HEK293T (cell line): ENCODE measurements around the gene MINDY1.

ENCODE experiments used
- ARNT ChIP-seq: fragments of 450-650 bp; IDR thresholded peaks from 2 replicates; pipeline ENCODE4 v1.6.1; 2017; ENCODE audit warnings: mild to moderate bottlenecking
- BHLHE40 ChIP-seq: fragments of 450-650 bp; IDR thresholded peaks from 2 replicates; pipeline ENCODE4 v1.6.1; 2016; ENCODE audit warnings: mild to moderate bottlenecking, moderate library complexity, borderline replicate concordance
- CTBP1 ChIP-seq: fragments of 450-650 bp; IDR thresholded peaks from 2 replicates; pipeline ENCODE4 v1.6.1; 2016; ENCODE audit warnings: borderline replicate concordance
- FOXM1 ChIP-seq: fragments of 450-650 bp; IDR thresholded peaks from 2 replicates; pipeline ENCODE4 v1.6.1; 2017; ENCODE audit warnings: mild to moderate bottlenecking, borderline replicate concordance
- HDGF ChIP-seq: fragments of 450-650 bp; IDR thresholded peaks from 2 replicates; pipeline ENCODE4 v1.6.1; 2017; ENCODE audit warnings: antibody characterized with exemption, borderline replicate concordance
- L3MBTL2 ChIP-seq: fragments of 450-650 bp; conservative IDR thresholded peaks from 2 replicates; pipeline ENCODE4 v1.6.1; 2016; ENCODE audit warnings: mild to moderate bottlenecking
- NFRKB ChIP-seq: fragments of 450-650 bp; IDR thresholded peaks from 2 replicates; pipeline ENCODE4 v1.6.1; 2016; ENCODE audit warnings: mild to moderate bottlenecking, moderate library complexity
- SP1 ChIP-seq: fragments of 450-650 bp; IDR thresholded peaks from 2 replicates; pipeline ENCODE4 v1.6.1; 2017
- SUZ12 ChIP-seq: fragments of 450-650 bp; IDR thresholded peaks from 2 replicates; pipeline ENCODE4 v1.6.1; 2016; ENCODE audit warnings: mild to moderate bottlenecking
- TARDBP ChIP-seq: fragments of 450-650 bp; IDR thresholded peaks from 2 replicates; pipeline ENCODE4 v1.6.1; 2016
- TF ChIP-seq, protein P1 (sequence below): fragments of 450-650 bp; IDR thresholded peaks from 2 replicates; pipeline ENCODE4 v1.6.1; 2016

DNA sequence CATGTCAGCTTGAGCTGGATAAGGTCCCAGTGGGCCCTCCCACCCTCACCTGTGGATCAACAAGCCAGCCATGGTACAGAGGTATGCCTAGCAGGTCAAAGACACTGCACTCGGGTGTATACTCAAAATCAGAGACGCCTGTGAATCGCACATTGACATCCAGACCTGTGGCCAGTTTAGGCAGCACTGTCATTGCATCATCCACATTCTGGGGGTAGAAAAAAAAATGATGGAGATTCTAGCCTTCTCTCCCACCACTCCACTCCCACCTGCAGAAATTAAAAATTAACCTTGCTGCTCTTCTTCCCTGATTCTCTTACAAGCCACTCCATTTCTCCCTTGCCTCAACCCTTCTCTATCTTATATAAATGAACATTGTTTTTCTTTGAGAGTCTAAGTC lies 6.3 kb downstream of the MINDY1 start:
- TF ChIP-seq SUZ12 (no peak), L3MBTL2 (no peak), CTBP1 (no peak), SP1 (no peak), BHLHE40 (no peak), ARNT (no peak), FOXM1 (no peak), HDGF (no peak), NFRKB (no peak), TARDBP (no peak)
- TF ChIP-seq, protein P1, sequence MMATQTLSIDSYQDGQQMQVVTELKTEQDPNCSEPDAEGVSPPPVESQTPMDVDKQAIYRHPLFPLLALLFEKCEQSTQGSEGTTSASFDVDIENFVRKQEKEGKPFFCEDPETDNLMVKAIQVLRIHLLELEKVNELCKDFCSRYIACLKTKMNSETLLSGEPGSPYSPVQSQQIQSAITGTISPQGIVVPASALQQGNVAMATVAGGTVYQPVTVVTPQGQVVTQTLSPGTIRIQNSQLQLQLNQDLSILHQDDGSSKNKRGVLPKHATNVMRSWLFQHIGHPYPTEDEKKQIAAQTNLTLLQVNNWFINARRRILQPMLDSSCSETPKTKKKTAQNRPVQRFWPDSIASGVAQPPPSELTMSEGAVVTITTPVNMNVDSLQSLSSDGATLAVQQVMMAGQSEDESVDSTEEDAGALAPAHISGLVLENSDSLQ, result no peak
